Activated CD4-positive, alpha-beta T cell treated with anti-CD3 and anti-CD28 coated beads, Interleukin-2, amount 50 U/mL, for 16 hours (primary cell): ENCODE results near the gene GPBP1.
"Not testable (repeated sequence)": the region's sequence is repeated elsewhere in the genome, so short reads cannot be mapped to it uniquely, and the experiment has no call there.

Experiments used
- DNase-seq: peaks from one replicate; pipeline ENCODE4 v3.0.0-alpha.2; 2020

GPBP1 gene

GRCh38 chr5:57173319-57174127 lies at the start of gene GPBP1:
TSS of gene GPBP1 (plus strand) at chr5:57174059. CDS start at chr5:57214131, 40,072 bp downstream.
- peak; percentile 98 for DNase-seq

- DNase-seq: no peak
Observed at GRCh38 chr5:57128325-57128724, 45.5 kb upstream of the GPBP1 start.

GRCh38 chr5:57133574-57133973 lies 40.3 kb upstream of the GPBP1 start:
- DNase-seq: no peak

- no peak for DNase-seq
Observed at GRCh38 chr5:57137401-57137800, 36.5 kb upstream of the GPBP1 start.

GRCh38 chr5:57152316-57152715 lies 21.5 kb upstream of the GPBP1 start:
- no peak for DNase-seq

GRCh38 chr5:57155033-57155432 lies 18.8 kb upstream of the GPBP1 start:
- DNase-seq: no peak

GRCh38 chr5:57157131-57157530 lies 16.7 kb upstream of the GPBP1 start:
- no peak for DNase-seq

- no peak for DNase-seq
Observed at GRCh38 chr5:57157666-57158065, 16.2 kb upstream of the GPBP1 start.

GRCh38 chr5:57163553-57164006 lies 10.3 kb upstream of the GPBP1 start:
- DNase-seq: no peak

- no peak for DNase-seq
Observed at GRCh38 chr5:57164124-57164523, 9.7 kb upstream of the GPBP1 start.

- DNase-seq: not testable (repeated sequence)
Observed at GRCh38 chr5:57165171-57165570, 8.7 kb upstream of the GPBP1 start.

- no peak for DNase-seq
Observed at GRCh38 chr5:57166276-57166675, 7.6 kb upstream of the GPBP1 start.

- no peak for DNase-seq
Observed at GRCh38 chr5:57167201-57167600, 6.7 kb upstream of the GPBP1 start.

GRCh38 chr5:57170116-57170515 lies 3.7 kb upstream of the GPBP1 start:
- DNase-seq: not testable (repeated sequence)

- peak; percentile 35 for DNase-seq
Observed at GRCh38 chr5:57171816-57172465, 1.9 kb upstream of the GPBP1 start.

- DNase-seq: peak; percentile 35
Observed at GRCh38 chr5:57172466-57173318, 1.2 kb upstream of the GPBP1 start.

- DNase-seq: peak; percentile 27
Observed at GRCh38 chr5:57174128-57174889, 450 bp downstream of the GPBP1 start.

GRCh38 chr5:57174890-57175510 lies 1.1 kb downstream of the GPBP1 start:
- DNase-seq: peak; percentile 8

- peak; percentile 70 for DNase-seq
Observed at GRCh38 chr5:57175551-57176309, 1.9 kb downstream of the GPBP1 start.

GRCh38 chr5:57176350-57176857 lies 2.5 kb downstream of the GPBP1 start:
- peak; percentile 58 for DNase-seq
